NCI-H526 (cell line): ENCODE data around the gene MPC1.
"Not testable (repeated sequence)": the region's sequence is repeated elsewhere in the genome, so short reads cannot be mapped to it uniquely, and the experiment has no call there.

Experiments used
- DNase-seq, 2 experiments: peaks; one replicate each; lab custom pipeline; 2025; lab: John Stamatoyannopoulos, UW

MPC1 gene

DNA sequence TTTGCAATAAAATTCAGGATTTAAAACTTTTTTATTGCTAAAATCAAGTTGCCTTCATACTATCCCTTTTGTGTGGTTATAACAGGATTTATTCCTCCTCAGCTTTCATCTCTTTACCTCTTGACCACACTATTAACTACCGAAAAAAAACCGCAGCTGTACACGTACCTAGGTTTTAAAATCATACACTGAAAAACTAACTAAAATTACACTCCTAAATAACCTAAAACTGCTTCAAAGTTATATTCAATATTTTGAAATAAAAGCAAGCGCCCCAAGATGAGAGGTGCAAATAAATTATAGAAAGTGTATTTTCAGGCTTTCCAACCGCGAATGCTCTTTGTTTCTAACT is 1.4 kb downstream of the MPC1 start:
- peak in 1 of 2 experiments; percentile 35 for DNase-seq

DNA sequence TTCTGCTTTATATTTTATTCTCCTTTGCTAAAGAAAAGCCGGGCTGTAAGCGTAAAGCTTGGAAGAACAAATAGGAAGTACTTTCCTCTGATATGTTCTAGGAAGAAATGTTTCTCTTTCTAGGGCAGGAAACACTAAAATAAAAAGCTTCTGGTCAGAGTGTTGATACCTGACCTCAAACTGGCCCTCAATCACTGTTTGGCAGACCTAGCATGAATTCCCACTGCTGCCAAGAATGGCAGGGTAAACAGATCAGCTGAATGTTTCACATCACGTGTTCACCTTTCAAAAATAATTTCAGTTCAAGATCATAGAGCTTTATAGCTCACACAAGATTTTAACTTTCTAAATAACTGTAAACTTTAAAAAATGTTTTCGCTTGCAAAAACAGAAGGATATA is 2.9 kb downstream of the MPC1 start:
- no peak for DNase-seq

DNA sequence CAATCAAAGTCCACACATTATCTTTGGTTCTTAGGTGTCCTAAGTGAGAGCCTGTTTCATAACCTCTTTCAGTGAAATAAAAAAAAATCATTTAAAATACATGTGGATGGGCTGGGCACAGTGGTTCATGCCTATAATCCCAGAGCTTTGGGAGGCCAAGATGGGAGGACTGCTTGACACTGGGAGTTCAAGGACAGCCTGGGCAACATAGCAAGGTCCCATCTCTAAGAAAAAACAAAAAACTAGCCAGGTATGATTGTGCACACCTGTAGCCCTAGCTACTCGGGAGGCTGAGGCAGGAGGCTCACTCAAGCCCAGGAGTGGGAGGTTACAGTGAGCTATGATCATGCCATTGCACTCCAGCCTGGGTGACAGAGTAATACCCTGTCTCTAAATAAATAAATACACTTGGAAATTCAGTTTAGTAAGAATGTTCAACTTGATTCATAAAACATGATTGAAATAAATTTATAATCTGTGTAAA is 3.6 kb downstream of the MPC1 start:
- DNase-seq, result no peak

DNA sequence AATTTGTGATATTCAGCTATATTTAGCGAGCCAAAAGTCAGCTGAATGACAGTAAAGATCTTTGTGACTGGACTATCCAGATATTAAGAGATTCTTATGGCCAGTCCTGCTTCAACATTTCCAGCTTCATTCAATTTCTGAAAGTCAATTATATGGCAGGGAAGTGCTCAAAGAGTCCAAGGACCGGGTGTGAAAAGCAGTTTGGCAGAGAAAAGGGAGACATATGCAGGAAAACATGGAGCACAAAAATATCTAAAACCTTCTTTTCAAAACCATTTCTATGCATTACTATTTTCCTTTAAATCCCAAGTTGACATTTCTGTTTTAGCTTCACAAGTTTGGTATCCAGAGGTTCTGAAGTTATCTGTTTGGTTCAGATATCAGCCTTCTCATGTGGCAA is 5.0 kb downstream of the MPC1 start:
- DNase-seq, result no peak

DNA sequence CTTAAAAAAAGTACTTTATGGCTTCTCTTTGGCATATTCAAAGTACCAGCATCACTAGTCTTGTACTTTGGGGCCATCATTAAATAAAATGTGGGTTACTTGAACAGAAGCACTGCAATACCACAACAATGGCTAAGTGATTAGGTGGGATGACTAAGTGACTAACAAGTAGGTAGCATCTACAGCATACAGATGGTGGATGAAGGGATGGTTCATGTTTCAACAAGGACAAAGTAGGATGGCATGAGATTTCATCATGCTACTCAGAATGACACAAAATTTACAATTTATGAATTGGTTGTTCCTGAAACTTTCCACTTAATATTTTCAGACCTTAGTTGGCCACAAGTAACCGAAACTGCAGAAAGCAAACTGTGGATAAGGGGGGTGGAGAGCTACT is 7.7 kb downstream of the MPC1 start:
- no peak for DNase-seq

DNA sequence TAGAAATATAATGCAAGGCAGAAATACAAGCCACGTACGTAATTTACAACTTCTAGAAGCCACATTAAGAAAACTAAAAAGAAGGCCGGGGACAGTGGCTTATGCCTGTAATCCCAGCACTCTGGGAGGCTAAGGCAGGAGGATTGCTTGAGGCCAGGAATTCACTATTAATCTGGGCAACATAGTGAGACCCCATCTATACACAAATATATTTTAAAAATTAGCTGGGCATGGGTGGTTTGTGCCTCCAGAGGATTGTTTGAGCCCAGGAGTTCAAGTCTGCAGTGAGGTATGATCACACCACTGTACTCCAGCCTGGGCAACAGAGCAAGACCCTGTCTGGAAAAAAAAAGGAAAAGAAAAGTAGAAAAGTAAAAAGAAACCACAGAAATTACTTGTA is 12.3 kb downstream of the MPC1 start:
- no peak for DNase-seq

DNA sequence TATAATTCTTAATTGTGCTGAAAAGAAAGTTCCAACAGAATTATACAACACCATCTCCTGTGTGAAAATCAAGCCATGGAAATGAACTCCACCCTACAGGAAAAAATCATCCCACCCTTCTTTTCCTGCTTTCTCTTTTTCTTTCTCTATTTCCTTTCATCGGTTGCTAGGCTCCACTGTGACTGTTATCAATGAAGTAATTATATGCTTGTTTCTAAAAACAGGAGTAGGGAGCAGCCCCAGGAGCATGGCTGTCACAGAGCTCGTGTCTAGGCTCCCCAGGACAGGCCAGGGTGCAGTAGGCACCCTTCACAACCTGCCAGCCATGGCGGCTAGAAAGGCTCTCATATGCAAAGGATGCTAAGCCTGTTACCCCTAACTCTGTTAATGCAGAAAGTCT is 13.0 kb downstream of the MPC1 start:
- DNase-seq, result no peak

DNA sequence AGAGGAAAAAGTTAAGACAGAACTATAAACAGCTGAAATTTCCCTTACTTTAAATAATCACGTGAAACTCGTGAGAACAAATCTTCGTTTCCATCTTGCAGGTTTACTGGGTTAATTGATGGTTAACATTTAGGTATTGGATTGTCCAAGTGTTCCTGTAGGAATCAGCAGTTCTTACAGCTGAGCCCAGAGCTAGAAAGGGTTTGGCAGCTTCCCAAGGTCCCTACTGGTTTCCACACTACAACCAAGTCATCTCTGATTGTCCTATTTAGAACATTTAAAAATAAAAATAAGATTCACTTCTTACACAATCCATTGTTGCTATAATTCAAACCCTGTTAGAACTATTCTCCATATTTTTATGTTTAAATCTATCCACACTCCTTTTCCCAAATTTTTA is 15.8 kb downstream of the MPC1 start:
- no peak for DNase-seq

DNA sequence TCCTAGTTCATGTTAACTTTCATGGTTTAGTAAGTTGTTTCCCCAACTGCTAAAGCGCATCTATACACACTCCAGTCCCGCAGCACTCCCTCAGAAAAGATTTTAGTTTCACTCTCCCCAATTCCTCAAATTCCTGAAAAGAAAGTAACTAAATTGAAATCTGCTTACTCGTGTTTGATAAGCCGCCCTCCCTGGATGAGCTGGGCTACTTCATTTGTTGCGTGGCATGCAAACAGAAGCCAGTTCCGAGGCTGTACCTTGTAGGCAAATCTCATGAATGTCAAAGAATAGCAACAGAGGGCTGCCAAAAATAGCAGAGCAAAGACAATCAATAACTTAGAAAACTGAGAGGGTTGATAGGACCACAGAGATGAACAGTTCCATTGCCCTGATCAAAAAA is 16.9 kb downstream of the MPC1 start:
- no peak for DNase-seq

DNA sequence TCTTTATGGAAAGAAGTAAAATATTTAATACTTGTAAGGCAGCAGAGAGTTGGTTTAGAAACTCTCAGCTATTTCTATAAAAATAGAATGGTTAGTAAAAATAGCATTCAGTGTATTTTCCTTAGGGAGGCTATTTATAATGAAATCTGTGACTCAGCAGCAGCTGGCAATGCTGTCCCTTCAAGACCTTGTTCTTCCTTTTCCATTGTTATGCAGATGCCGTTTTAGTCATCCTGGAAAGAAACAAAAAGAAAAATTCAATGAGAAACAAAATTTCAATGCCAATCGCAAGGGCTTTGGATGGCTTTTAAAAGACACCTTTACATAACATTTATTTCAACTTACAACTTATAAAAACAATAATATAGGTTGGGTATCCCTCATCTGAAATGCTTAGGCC is 17.5 kb downstream of the MPC1 start:
- DNase-seq, result no peak

DNA sequence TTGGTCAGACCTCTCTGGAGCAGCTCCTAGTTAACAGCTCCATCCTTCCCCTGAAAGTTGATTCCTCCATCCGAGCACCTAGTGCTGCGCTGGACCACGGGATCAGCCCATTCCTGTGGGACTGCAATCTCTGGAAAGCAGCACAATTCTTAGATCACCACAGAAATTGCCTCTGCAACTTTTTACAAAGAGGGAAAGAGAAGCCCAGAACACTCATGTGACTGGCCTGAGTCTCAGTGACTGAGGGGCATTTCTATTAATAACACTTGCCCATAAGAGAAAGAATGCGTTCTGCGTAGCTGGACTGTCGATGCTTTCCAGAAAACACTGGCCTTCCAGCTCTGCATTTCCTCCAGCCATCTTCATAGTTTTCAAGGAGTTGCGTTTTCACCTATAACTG is 18.3 kb downstream of the MPC1 start:
- DNase-seq, result no peak

DNA sequence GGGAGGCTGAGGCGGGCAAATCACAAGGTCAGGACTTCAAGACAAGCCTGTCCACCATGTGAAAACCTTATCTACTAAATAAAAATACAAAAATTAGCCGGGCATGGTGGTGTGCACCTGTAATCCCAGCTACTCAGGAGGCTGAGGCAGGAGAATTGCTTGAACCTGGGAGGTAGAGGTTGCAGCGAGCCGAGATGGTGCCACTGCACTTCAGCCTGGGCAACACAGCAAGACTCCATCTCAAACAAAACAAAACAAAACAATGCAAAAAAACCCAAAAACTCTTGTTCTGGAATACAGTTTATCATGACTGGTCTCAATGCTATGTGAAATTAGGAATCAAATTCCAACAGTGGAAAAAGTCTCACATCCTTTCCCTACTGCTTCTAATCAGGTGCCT is 20.3 kb downstream of the MPC1 start:
- DNase-seq, result not testable (repeated sequence)

DNA sequence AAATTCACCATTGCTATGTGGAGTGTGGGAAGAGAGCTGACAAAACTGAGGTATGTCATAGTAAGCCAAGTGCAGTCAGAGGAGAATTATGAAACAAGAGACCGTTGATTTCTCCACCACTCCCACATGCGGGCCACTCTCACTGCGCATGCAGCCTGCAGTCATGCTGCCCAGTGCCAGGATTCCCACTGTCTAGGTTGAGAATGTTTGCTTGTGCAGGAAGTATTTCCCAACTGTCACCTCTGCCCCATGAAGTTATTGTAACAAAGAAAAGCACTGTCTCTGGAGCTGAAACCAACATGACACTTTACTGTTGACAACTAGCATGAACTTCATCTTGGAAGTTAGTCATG is 21.7 kb downstream of the MPC1 start:
- no peak for DNase-seq

DNA sequence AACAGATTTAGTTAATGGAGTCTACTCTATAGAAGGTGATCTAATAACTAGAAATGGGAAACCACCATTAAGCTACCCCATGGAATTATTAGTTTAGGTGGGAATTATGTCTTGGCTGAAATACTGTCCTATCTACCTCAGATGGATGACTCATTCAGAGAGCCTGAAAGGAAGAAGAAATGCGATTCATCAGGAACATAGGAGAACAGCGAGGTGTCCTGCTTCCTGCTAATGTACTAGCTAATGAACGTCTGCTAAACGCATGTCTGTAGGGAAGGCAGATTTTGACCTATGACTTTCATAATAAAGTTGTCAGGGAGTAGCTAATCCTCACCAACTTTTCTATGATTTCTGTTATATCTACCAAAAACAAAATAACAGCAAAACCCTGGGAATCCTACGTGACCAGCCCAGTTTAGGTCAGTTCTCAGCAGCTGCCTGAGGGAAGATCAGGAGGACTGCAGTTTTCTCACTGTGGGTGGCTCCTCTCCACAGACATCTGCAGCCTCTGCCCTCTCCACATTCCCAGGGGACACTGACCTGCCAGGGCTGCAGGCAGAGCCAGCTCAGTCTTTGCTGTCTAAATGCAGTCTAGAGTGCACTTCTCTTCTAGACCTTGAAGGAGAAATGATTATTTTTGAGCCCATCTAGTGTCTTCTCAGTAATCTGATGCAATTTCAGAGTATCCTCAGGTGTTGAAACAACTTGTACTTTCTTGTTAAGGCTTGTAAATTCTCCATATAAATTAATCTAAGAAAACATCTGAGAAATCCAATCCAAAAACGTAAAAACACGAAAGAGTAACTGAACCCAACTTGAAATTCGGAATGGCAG is 22.3 kb downstream of the MPC1 start:
- DNase-seq, result no peak

DNA sequence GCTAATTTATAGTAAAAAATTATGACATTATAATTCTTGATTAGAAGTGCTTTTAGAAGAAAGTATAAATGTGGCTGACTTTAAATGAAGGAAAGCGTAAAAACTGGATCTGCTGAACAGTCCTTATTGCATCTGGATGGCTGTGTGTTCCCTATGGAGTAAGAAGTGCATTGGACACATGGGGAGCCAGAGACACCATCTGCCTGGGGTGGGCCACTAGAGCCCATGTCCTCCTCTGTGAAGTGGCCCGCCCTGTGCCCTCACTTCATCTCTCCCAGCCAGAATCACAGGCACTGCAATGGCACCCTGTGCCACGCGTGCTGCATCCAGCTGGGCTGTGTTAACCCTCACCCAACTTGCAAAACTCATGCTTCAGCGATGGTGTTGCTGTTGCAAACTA is 27.2 kb downstream of the MPC1 start:
- DNase-seq, result no peak

DNA sequence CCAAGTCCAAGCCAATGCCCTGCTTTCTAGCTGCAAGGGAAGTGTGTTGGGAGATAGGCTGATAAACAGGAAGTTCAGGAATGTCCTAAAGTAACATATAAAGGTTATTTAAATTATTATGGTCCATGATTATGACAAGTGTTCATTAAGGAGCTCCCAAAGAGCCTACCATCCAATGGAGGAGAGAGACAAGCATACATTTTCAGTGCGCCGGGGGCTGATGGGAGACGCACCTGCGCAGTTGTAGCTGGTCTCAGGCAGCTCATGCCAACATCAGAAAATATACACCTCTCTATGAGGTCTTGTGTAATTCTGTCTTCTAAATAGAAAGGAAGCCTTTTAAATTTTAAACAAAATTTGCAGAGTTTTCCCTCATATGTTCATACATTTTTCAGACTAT is 27.8 kb downstream of the MPC1 start:
- no peak for DNase-seq

DNA sequence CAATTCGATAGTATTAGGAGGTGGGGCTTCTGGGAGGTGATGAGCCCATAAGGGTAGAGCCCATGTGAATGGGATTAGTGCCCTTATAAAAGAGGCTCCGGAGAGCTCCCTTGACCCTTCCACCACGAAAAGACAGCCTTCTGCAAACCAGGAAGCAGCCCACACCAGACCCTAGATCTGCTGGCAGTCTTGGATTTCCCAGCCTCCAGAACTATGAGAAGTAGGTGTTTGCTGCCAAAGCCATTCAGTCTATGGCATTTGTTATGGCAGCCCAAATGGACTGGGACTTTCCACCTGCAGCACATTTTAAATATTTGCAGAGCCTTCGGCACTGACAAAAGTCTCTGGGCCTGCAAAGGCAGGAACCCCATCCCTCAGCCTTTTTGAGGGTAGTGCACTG is 28.6 kb downstream of the MPC1 start:
- no peak for DNase-seq

DNA sequence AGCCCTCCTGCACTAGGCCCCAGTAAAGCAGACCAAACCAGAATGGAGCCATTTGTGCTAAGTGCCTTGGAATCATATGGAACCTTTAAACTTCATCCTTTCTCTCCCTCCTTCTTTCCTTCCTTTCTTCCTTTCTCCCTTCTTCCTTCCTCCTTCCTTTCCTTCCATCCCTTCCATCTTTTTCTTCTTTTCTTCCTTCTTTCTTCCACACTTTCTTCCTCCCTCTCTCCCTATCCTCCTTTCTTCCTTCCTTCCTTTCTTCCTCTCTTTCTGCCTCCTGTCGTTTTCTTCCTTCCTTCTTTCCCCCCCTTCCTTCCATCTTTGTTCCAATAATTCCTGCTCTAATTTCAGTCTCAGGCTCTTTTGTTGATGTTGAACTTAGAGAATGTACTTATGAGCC is 29.2 kb downstream of the MPC1 start:
- no peak for DNase-seq

DNA sequence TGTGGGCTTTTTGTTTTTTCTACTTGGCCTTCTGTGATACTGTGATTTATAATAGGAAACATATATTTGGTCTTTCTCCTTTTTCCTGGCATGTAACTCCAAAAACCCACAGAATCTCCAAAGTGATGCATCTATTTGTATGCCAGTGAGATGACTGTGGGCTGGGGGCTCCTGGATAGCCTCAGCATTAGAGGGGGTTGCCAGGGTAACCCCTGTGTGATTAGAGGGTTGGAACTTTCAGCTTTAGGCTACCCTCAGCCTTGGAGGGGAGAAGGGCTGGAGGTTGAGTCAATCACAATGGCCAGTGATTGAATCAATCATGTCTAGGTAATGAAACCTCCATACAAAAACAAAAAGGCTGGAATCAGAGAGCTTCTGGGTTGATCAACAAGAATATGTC is 29.8 kb downstream of the MPC1 start:
- DNase-seq, result no peak

DNA sequence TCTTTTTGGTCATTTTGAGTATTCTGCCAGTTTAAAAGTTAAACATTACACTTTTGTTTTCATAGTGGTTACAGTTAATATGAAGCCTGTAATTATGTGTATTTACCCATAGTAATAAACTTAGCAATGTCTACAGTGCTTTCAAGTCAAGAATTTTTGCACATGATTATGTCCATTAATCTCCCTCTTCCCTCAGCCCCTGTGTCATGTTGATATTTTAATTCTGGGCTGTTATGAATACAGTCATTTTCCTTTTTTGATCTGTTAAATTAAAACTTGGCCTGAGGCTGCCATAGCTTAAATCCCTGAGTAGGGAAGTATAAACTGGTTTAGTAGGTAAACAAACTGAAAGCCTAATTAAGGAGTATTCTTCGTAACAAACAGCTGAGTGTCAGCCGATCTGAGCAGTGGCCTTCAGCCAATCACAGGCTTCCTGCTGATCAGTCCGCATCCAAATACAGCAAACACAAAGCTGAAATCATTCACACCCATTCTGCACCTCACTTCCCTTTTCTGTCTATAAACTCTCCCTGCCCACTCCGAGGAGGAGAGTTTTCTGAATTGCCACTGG is 30.9 kb downstream of the MPC1 start:
- DNase-seq, result peak; percentile 15 to 22

DNA sequence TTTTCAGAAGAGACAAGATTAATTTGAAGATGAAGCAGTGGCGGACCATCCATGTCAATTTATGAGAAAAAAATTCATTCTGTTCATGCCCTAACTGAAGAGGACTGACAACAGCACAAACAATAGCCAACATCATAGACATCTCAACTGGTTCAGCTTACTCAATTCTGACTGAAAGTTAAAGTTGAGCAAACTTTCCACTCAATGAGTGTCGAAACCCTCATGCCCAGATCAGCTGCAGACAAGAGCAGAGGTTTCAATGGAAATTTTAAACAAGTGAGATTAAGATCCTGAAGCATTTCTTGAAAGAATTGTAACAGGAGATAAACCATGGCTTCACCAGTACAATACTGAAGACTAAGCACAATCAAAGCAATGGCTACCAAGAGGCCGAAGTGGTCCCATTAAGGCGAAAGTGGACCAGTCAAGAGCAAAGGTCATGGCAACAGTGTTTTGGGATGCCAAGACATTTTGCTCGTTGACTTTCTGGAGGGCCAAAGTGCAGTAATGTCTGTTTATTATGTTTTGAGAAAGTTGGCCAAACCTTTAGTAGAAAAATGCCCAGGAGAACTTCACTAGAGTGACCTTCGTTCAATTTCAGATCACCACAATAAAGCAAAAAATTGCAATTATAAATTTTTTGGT is 34.3 kb downstream of the MPC1 start:
- no peak for DNase-seq

DNA sequence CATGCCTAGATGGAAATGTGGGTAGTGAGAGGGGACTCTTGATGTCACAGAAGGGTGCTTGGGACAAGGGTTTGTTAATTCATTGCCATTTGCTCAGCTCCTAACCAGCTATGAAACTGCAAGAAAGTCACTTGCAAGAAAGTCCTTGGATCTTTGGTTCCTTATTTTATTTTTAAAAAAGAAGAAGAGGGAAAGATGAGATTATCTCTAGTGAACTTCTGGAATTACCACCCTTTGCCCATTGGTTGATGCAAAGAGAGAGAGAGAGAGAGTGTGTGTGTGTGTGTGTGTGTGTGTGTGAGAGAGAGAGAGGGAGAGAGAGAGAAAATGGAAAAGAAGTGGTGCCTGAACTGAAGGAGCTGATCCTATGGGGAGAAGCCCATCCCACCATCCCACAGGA is 35.8 kb downstream of the MPC1 start:
- no peak for DNase-seq

DNA sequence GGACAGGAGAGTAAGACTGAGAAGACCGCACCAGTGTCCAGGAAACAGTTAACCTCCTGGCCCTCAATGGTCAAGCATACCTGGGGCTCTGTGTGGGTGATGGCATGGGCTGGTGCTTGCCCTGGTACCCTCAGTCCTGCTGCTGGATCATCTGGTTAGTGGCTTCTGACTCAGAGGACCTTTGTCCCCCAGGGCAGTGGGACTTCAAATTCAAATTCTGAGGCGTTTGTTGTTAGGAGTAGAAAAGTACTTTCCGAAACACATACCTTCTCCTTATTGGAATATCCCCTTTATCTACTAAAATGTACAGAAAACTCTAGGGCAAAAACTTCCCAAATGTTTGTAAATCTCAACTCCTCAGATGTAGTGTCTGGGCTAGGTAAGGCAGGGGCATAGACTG is 36.3 kb downstream of the MPC1 start:
- DNase-seq, result no peak

DNA sequence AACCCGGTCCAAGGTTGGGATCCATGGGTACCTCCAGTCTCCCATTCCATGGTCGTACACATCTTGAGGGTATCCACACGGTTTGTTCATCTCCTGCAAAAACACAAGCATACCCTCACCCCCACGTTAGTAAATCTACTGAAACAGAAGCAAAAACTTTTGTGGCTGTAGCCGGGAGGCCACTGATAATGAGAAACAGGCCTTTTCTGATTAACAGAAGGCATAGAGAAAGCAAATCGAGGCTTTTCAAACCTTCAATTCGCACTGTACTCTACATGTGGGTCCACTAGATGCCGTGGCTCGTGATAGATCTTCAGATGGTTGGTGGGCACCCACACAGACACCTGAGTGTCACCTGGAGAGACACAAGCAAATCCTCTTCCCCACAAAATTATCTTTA is 37.1 kb downstream of the MPC1 start:
- not testable (repeated sequence) for DNase-seq
